Karpas-422 (cell line): ENCODE results near the gene CYP3A5. TPM values are rescaled to one million over a fixed set of nuclear protein-coding genes. Genes with fewer than 3 reads are reported as not detected.
"Not testable (repeated sequence)": the region's sequence is repeated elsewhere in the genome, so short reads cannot be mapped to it uniquely, and the experiment has no call there.

Experiments
- DNase-seq: peaks from one replicate; pipeline ENCODE4 v3.0.0-alpha.2; 2015
- H2AFZ ChIP-seq: fragments of 200-600 bp; sonication (generic); 2 replicates; pipeline ENCODE4 v1.6.1; 2014; ENCODE audit warnings: antibody characterized with exemption, low read length, mixed read lengths
- H3K27ac ChIP-seq: fragments of 200-600 bp; sonication (generic); 2 replicates; pipeline ENCODE4 v1.5.1; 2014; ENCODE audit warnings: mild to moderate bottlenecking, low read length, moderate library complexity
- H3K27me3 ChIP-seq: fragments of 200-600 bp; sonication (generic); 2 replicates; pipeline ENCODE4 v1.6.1; 2014; ENCODE audit warnings: low read length, mixed read lengths
- H3K36me3 ChIP-seq: fragments of 200-600 bp; sonication (generic); 2 replicates; pipeline ENCODE4 v1.6.1; 2014; ENCODE audit warnings: low read length, mixed read lengths; ENCODE audit not compliant: insufficient read depth
- H3K4me1 ChIP-seq: fragments of 200-600 bp; sonication (generic); 2 replicates; pipeline ENCODE4 v1.6.1; 2014; ENCODE audit warnings: mild to moderate bottlenecking, low read length, mixed read lengths
- H3K4me2 ChIP-seq: fragments of 200-600 bp; sonication (generic); 2 replicates; pipeline ENCODE4 v1.6.1; 2014; ENCODE audit warnings: low read length, low read depth, mild to moderate bottlenecking; ENCODE audit not compliant: poor library complexity, severe bottlenecking
- H3K4me3 ChIP-seq: fragments of 200-600 bp; sonication (generic); 2 replicates; pipeline ENCODE4 v1.5.1; 2014; ENCODE audit warnings: mild to moderate bottlenecking, antibody characterized with exemption, low read length, mixed read lengths
- H3K79me2 ChIP-seq: fragments of 200-600 bp; sonication (generic); 2 replicates; pipeline ENCODE4 v1.6.1; 2014; ENCODE audit warnings: mild to moderate bottlenecking, low read length, mixed read lengths
- H3K9ac ChIP-seq: fragments of 200-600 bp; sonication (generic); 2 replicates; pipeline ENCODE4 v1.6.0; 2014; ENCODE audit warnings: low read length
- H3K9me2 ChIP-seq: fragments of 200-600 bp; sonication (generic), shearing (Covaris generic); replicated peaks from 2 replicates; pipeline ENCODE4 v1.6.0; 2014; ENCODE audit warnings: mild to moderate bottlenecking, low read length, moderate library complexity; ENCODE audit not compliant: insufficient read depth
- H3K9me3 ChIP-seq: fragments of 300-700, 200-600 bp; sonication (generic); 2 replicates; pipeline ENCODE4 v1.6.1; 2014; ENCODE audit warnings: low read length, mixed read lengths
- H4K20me1 ChIP-seq: fragments of 200-600 bp; sonication (generic); 2 replicates; pipeline ENCODE4 v1.6.1; 2014; ENCODE audit warnings: mild to moderate bottlenecking, antibody characterized with exemption, low read length, low read depth; ENCODE audit not compliant: insufficient read depth
- total RNA-seq: library from RNA; depleted of rRNA; stranded (reverse); fragments of >200 nt; shearing (Covaris generic); gene quantifications from 2 replicates; pipeline ENCODE4 v1.2.3, GENCODE V29; 2014; ENCODE audit warnings: low replicate concordance

The CYP3A5 gene
- total RNA-seq, 1 experiment from 2014 or later: not detected

GRCh38 chr7:99642027-99642426, 37.8 kb downstream of the CYP3A5 start:
- no peak overlapping the region for H3K27ac ChIP-seq
- no peaks in the 10 kb centered on the region for H3K79me2 ChIP-seq
- no peak for DNase-seq
- no peaks in the 10 kb centered on the region for H3K36me3 ChIP-seq
- H3K4me3 ChIP-seq: no peak overlapping the region
- H3K9me2 ChIP-seq: no peaks in the 10 kb centered on the region
- no peaks in the 10 kb centered on the region for H3K27me3 ChIP-seq
- H3K9me3 ChIP-seq: no peaks in the 10 kb centered on the region
- H3K9ac ChIP-seq: no peak overlapping the region
- no peak overlapping the region for H3K4me2 ChIP-seq
- H2AFZ ChIP-seq: no peak overlapping the region
- no peaks in the 10 kb centered on the region for H4K20me1 ChIP-seq
- no peaks in the 10 kb centered on the region for H3K4me1 ChIP-seq

GRCh38 chr7:99639267-99639666, 40.5 kb downstream of the CYP3A5 start:
- no peak overlapping the region for H3K9ac ChIP-seq
- H3K4me3 ChIP-seq: no peak overlapping the region
- no peak overlapping the region for H3K27ac ChIP-seq
- H3K4me1 ChIP-seq: no peaks in the 10 kb centered on the region
- no peaks in the 10 kb centered on the region for H3K27me3 ChIP-seq
- H4K20me1 ChIP-seq: no peaks in the 10 kb centered on the region
- DNase-seq: no peak
- no peaks in the 10 kb centered on the region for H3K79me2 ChIP-seq
- H3K9me3 ChIP-seq: no peaks in the 10 kb centered on the region
- no peaks in the 10 kb centered on the region for H3K36me3 ChIP-seq
- no peaks in the 10 kb centered on the region for H3K9me2 ChIP-seq
- no peak overlapping the region for H3K4me2 ChIP-seq
- H2AFZ ChIP-seq: no peak overlapping the region

- no peak overlapping the region for H2AFZ ChIP-seq
- H3K9me3 ChIP-seq: no peaks in the 10 kb centered on the region
- H3K9ac ChIP-seq: no peak overlapping the region
- no peak overlapping the region for H3K4me3 ChIP-seq
- H3K79me2 ChIP-seq: no peaks in the 10 kb centered on the region
- no peaks in the 10 kb centered on the region for H3K4me1 ChIP-seq
- no peak for DNase-seq
- no peaks in the 10 kb centered on the region for H4K20me1 ChIP-seq
- no peak overlapping the region for H3K27ac ChIP-seq
- no peaks in the 10 kb centered on the region for H3K36me3 ChIP-seq
- no peaks in the 10 kb centered on the region for H3K27me3 ChIP-seq
- no peak overlapping the region for H3K4me2 ChIP-seq
- H3K9me2 ChIP-seq: no peaks in the 10 kb centered on the region
Observed at GRCh38 chr7:99638731-99639130, 41.1 kb downstream of the CYP3A5 start.

- not testable (repeated sequence) for H3K9me2 ChIP-seq, H3K4me3 ChIP-seq, H4K20me1 ChIP-seq, H3K36me3 ChIP-seq, DNase-seq, H3K79me2 ChIP-seq, H3K4me1 ChIP-seq, H3K4me2 ChIP-seq, H3K27ac ChIP-seq, H3K27me3 ChIP-seq, H3K9ac ChIP-seq, H2AFZ ChIP-seq, H3K9me3 ChIP-seq
Observed at GRCh38 chr7:99637414-99637813, 42.4 kb downstream of the CYP3A5 start.

GRCh38 chr7:99631295-99632109, 48.3 kb downstream of the CYP3A5 start:
- H3K9ac ChIP-seq: no peak overlapping the region
- H3K27me3 ChIP-seq: no peaks in the 10 kb centered on the region
- no peaks in the 10 kb centered on the region for H3K9me3 ChIP-seq
- no peak overlapping the region for H3K4me2 ChIP-seq
- no peak overlapping the region for H3K27ac ChIP-seq
- H3K9me2 ChIP-seq: no peaks in the 10 kb centered on the region
- H4K20me1 ChIP-seq: no peaks in the 10 kb centered on the region
- no peak for DNase-seq
- H2AFZ ChIP-seq: no peak overlapping the region
- H3K4me1 ChIP-seq: no peaks in the 10 kb centered on the region
- H3K36me3 ChIP-seq: peaks cover 18% of the 10 kb centered on the region; the same call in 1 of the 2 replicates
- no peaks in the 10 kb centered on the region for H3K79me2 ChIP-seq
- H3K4me3 ChIP-seq: no peak overlapping the region

GRCh38 chr7:99629643-99630042, 50.2 kb downstream of the CYP3A5 start:
- no peaks in the 10 kb centered on the region for H3K9me3 ChIP-seq
- H2AFZ ChIP-seq: no peak overlapping the region
- DNase-seq: no peak
- H3K4me1 ChIP-seq: no peaks in the 10 kb centered on the region
- H3K36me3 ChIP-seq: peaks cover 18% of the 10 kb centered on the region; the same call in 1 of the 2 replicates
- no peak overlapping the region for H3K9ac ChIP-seq
- no peaks in the 10 kb centered on the region for H3K27me3 ChIP-seq
- no peak overlapping the region for H3K4me3 ChIP-seq
- no peaks in the 10 kb centered on the region for H3K9me2 ChIP-seq
- no peaks in the 10 kb centered on the region for H4K20me1 ChIP-seq
- H3K4me2 ChIP-seq: no peak overlapping the region
- no peaks in the 10 kb centered on the region for H3K79me2 ChIP-seq
- no peak overlapping the region for H3K27ac ChIP-seq

- H2AFZ ChIP-seq: no peak overlapping the region
- H3K79me2 ChIP-seq: no peaks in the 10 kb centered on the region
- no peak overlapping the region for H3K27ac ChIP-seq
- peaks cover 18% of the 10 kb centered on the region; the same call in 1 of the 2 replicates for H3K36me3 ChIP-seq
- H3K4me3 ChIP-seq: no peak overlapping the region
- no peaks in the 10 kb centered on the region for H3K27me3 ChIP-seq
- DNase-seq: no peak
- no peaks in the 10 kb centered on the region for H3K4me1 ChIP-seq
- H3K9me3 ChIP-seq: no peaks in the 10 kb centered on the region
- H4K20me1 ChIP-seq: no peaks in the 10 kb centered on the region
- no peak overlapping the region for H3K9ac ChIP-seq
- H3K9me2 ChIP-seq: no peaks in the 10 kb centered on the region
- no peak overlapping the region for H3K4me2 ChIP-seq
Observed at GRCh38 chr7:99628471-99629465, 51.0 kb downstream of the CYP3A5 start.

- no peaks in the 10 kb centered on the region for H3K9me2 ChIP-seq
Observed at GRCh38 chr7:99627513-99627912, 52.3 kb downstream of the CYP3A5 start.

More at GRCh38 chr7:99627513-99627912, 52.3 kb downstream of the CYP3A5 start:
- H2AFZ ChIP-seq: no peak overlapping the region
- no peaks in the 10 kb centered on the region for H3K4me1 ChIP-seq
- H3K36me3 ChIP-seq: peaks cover 22% of the 10 kb centered on the region; the same call in 1 of the 2 replicates
- H3K4me3 ChIP-seq: no peak overlapping the region
- no peak overlapping the region for H3K4me2 ChIP-seq
- H3K9me3 ChIP-seq: no peaks in the 10 kb centered on the region
- no peak overlapping the region for H3K9ac ChIP-seq
- no peaks in the 10 kb centered on the region for H3K27me3 ChIP-seq
- no peak overlapping the region for H3K27ac ChIP-seq
- no peaks in the 10 kb centered on the region for H3K79me2 ChIP-seq
- no peak for DNase-seq
- H4K20me1 ChIP-seq: no peaks in the 10 kb centered on the region
